Dendritic cell treated with granulocyte-macrophage colony-stimulating factor and Interleukin-4, amounts not matched to agents 40 ng/mL and 50 ng/mL, for 4 days (primary cell): Measurements from ENCODE around the gene DPEP1.
"Not testable (repeated sequence)": the region's sequence is repeated elsewhere in the genome, so short reads cannot be mapped to it uniquely, and the experiment has no call there.

Experiments used
- H3K27ac Mint-ChIP-seq: one replicate; pipeline ENCODE4 v1.8.0; 2022; ENCODE audit warnings: mild to moderate bottlenecking, mixed read lengths
- H3K27me3 Mint-ChIP-seq: one replicate; pipeline ENCODE4 v1.8.0; 2022; ENCODE audit warnings: mild to moderate bottlenecking, mixed read lengths
- H3K36me3 Mint-ChIP-seq: one replicate; pipeline ENCODE4 v1.8.0; 2022; ENCODE audit warnings: low read depth, mixed read lengths
- H3K4me1 Mint-ChIP-seq: one replicate; pipeline ENCODE4 v1.8.0; 2022; ENCODE audit warnings: low read depth, mixed read lengths
- H3K4me3 Mint-ChIP-seq: one replicate; pipeline ENCODE4 v1.8.0; 2022; ENCODE audit warnings: mild to moderate bottlenecking, moderate library complexity, mixed read lengths
- H3K9me3 Mint-ChIP-seq: one replicate; pipeline ENCODE4 v1.8.0; 2022; ENCODE audit warnings: mixed read lengths
- intact Hi-C: fragments of 100-400 bp; cut with micrococcal nuclease; formaldehyde crosslinking; loops from one replicate; pipeline ENCODE4 v1.15.0; 2022

DPEP1 gene

GRCh38 chr16:89584768-89585549, 28.5 kb upstream of the DPEP1 start:
- H3K27me3 Mint-ChIP-seq = no peaks in the 10 kb centered on the region
- no peaks in the 10 kb centered on the region for H3K36me3 Mint-ChIP-seq
- no peaks in the 10 kb centered on the region for H3K9me3 Mint-ChIP-seq
- H3K4me3 Mint-ChIP-seq = no peak overlapping the region
- no peaks in the 10 kb centered on the region for H3K4me1 Mint-ChIP-seq
- H3K27ac Mint-ChIP-seq = no peak overlapping the region
- intact Hi-C loops = no loop called here

GRCh38 chr16:89586218-89586617, 27.2 kb upstream of the DPEP1 start:
- intact Hi-C loops = no loop called here
- Mint-ChIP-seq H3K27me3 (no peaks in the 10 kb centered on the region), H3K9me3 (no peaks in the 10 kb centered on the region), H3K36me3 (no peaks in the 10 kb centered on the region), H3K4me1 (no peaks in the 10 kb centered on the region), H3K27ac (no peak overlapping the region), H3K4me3 (no peak overlapping the region)

- Mint-ChIP-seq H3K36me3 (no peaks in the 10 kb centered on the region), H3K27ac (no peak overlapping the region), H3K4me1 (no peaks in the 10 kb centered on the region), H3K9me3 (no peaks in the 10 kb centered on the region), H3K4me3 (no peak overlapping the region), H3K27me3 (no peaks in the 10 kb centered on the region)
- intact Hi-C loops = no loop called here
Measured at GRCh38 chr16:89586853-89587252, 26.6 kb upstream of the DPEP1 start.

GRCh38 chr16:89587676-89588075, 25.8 kb upstream of the DPEP1 start:
- H3K27me3 Mint-ChIP-seq, H3K4me1 Mint-ChIP-seq, H3K27ac Mint-ChIP-seq, H3K36me3 Mint-ChIP-seq, H3K9me3 Mint-ChIP-seq, H3K4me3 Mint-ChIP-seq, intact Hi-C loops: not testable (repeated sequence)

GRCh38 chr16:89588413-89589109, 24.9 kb upstream of the DPEP1 start:
- Mint-ChIP-seq H3K36me3 (no peaks in the 10 kb centered on the region), H3K27ac (no peak overlapping the region), H3K4me3 (no peak overlapping the region), H3K27me3 (no peaks in the 10 kb centered on the region), H3K9me3 (no peaks in the 10 kb centered on the region), H3K4me1 (no peaks in the 10 kb centered on the region)
- intact Hi-C loops = no loop called here

- no peaks in the 10 kb centered on the region for H3K4me1 Mint-ChIP-seq
- no peak overlapping the region for H3K27ac Mint-ChIP-seq
- intact Hi-C loops = no loop called here
- no peaks in the 10 kb centered on the region for H3K27me3 Mint-ChIP-seq
- no peak overlapping the region for H3K4me3 Mint-ChIP-seq
- H3K9me3 Mint-ChIP-seq = no peaks in the 10 kb centered on the region
- H3K36me3 Mint-ChIP-seq = no peaks in the 10 kb centered on the region
Measured at GRCh38 chr16:89589241-89589926, 24.1 kb upstream of the DPEP1 start.

- Mint-ChIP-seq H3K9me3 (no peaks in the 10 kb centered on the region), H3K4me1 (no peaks in the 10 kb centered on the region), H3K27me3 (no peaks in the 10 kb centered on the region), H3K4me3 (no peak overlapping the region), H3K27ac (no peak overlapping the region), H3K36me3 (no peaks in the 10 kb centered on the region)
- intact Hi-C loops = no loop called here
Measured at GRCh38 chr16:89593841-89594240, 19.6 kb upstream of the DPEP1 start.

GRCh38 chr16:89595330-89596060, 17.9 kb upstream of the DPEP1 start:
- Mint-ChIP-seq H3K9me3 (no peaks in the 10 kb centered on the region), H3K4me1 (no peaks in the 10 kb centered on the region), H3K27ac (no peak overlapping the region), H3K27me3 (peaks cover 5% of the 10 kb centered on the region), H3K4me3 (no peak overlapping the region), H3K36me3 (no peaks in the 10 kb centered on the region)
- intact Hi-C loops = no loop called here

GRCh38 chr16:89596061-89596689, 17.3 kb upstream of the DPEP1 start:
- Mint-ChIP-seq H3K4me1 (no peaks in the 10 kb centered on the region), H3K36me3 (no peaks in the 10 kb centered on the region), H3K4me3 (no peak overlapping the region), H3K27me3 (peaks cover 12% of the 10 kb centered on the region), H3K9me3 (no peaks in the 10 kb centered on the region), H3K27ac (no peak overlapping the region)
- intact Hi-C loops = no loop called here

- peaks cover 4% of the 10 kb centered on the region for H3K4me1 Mint-ChIP-seq
- no peak overlapping the region for H3K27ac Mint-ChIP-seq
- H3K9me3 Mint-ChIP-seq = no peaks in the 10 kb centered on the region
- intact Hi-C loops = no loop called here
- no peaks in the 10 kb centered on the region for H3K36me3 Mint-ChIP-seq
- H3K27me3 Mint-ChIP-seq = peaks cover 19% of the 10 kb centered on the region
- H3K4me3 Mint-ChIP-seq = no peak overlapping the region
Measured at GRCh38 chr16:89596957-89597649, 16.3 kb upstream of the DPEP1 start.

- Mint-ChIP-seq H3K27me3 (peaks cover 30% of the 10 kb centered on the region), H3K4me3 (no peak overlapping the region), H3K9me3 (no peaks in the 10 kb centered on the region), H3K27ac (no peak overlapping the region), H3K36me3 (no peaks in the 10 kb centered on the region), H3K4me1 (peaks cover 14% of the 10 kb centered on the region)
- intact Hi-C loops = no loop called here
Measured at GRCh38 chr16:89598199-89598598, 15.2 kb upstream of the DPEP1 start.

- no peak overlapping the region for H3K27ac Mint-ChIP-seq
Measured at GRCh38 chr16:89599451-89599858, 14.0 kb upstream of the DPEP1 start.

GRCh38 chr16:89599902-89600301, 13.5 kb upstream of the DPEP1 start:
- intact Hi-C loops = no loop called here
- Mint-ChIP-seq H3K27ac (no peak overlapping the region), H3K27me3 (peaks cover 30% of the 10 kb centered on the region), H3K4me1 (peaks cover 14% of the 10 kb centered on the region), H3K4me3 (no peak overlapping the region), H3K9me3 (no peaks in the 10 kb centered on the region), H3K36me3 (no peaks in the 10 kb centered on the region)

More at GRCh38 chr16:89599451-89599858, 14.0 kb upstream of the DPEP1 start:
- Mint-ChIP-seq H3K27me3 (peaks cover 30% of the 10 kb centered on the region), H3K9me3 (no peaks in the 10 kb centered on the region), H3K4me3 (no peak overlapping the region), H3K36me3 (no peaks in the 10 kb centered on the region), H3K4me1 (peaks cover 14% of the 10 kb centered on the region)
- intact Hi-C loops = no loop called here
